Measurements from ENCODE around the gene LCE1C. TPM values are rescaled to one million over a fixed set of nuclear protein-coding genes. Genes with fewer than 3 reads are reported as not detected.

The LCE1C gene
- total RNA-seq, 1 experiment from 2014 or later = not detected

DNA sequence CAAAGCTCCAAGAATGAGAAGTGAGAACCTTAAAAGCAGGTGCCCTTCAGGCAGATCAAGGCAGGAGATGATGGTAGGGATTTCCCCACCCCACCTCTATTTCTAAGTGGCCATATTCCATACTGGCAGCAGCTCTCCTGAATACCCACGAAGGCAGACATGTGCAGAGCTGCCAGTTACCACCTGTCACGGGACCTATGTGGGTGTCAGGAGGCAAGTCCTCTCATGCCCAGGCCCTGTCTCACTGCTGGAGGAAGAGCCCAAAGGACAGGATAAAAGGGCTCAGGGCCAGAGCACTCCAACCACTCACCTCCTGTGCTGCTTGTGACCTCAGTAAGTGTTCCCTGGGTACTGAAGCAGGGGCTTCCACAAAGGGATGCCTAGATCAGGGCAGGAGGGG lies 4.6 kb upstream of the LCE1C start:
- Histone ChIP-seq H3K4me2 (ENCODE audit: low read depth, low read length, poor library complexity, severe bottlenecking) (no peak overlapping the region), H3K4me1 (ENCODE audit: low read length) (no peaks in the 10 kb centered on the region), H4K20me1 (ENCODE audit: insufficient read depth, low read depth, low read length) (no peaks in the 10 kb centered on the region), H3K79me2 (ENCODE audit: low read length) (no peaks in the 10 kb centered on the region), H3K4me3 (ENCODE audit: low read length) (no peak overlapping the region), H2AFZ (ENCODE audit: low read length) (no peak overlapping the region), H3K27me3 (ENCODE audit: low read length) (no peaks in the 10 kb centered on the region), H3K9ac (ENCODE audit: low read length) (no peak overlapping the region), H3K9me3 (ENCODE audit: low read length) (no peaks in the 10 kb centered on the region), H3K36me3 (ENCODE audit: insufficient read depth, low read length) (no peaks in the 10 kb centered on the region), H3K9me2 (replicated peaks; ENCODE audit: insufficient read depth, low read length) (no peaks in the 10 kb centered on the region), H3K27ac (ENCODE audit: low read length) (no peak overlapping the region)
- no peak for DNase-seq

DNA sequence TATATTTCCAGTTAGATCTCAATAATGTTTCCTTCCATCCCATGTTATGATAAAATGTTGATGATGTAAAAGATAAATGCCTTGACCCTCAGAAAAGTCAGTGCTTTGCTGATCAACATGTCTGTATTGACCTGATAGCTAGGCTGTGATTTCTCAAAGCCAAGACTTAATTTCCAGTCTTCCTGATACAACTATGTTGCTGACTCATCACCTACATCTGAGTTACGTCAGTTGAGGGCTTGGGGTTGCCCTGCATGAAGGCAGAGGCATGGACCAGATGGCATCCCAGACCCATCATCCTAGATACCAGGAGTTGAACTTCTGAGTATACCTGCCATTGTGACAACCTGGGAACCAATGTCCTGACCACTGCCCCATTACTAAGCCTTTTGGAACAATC lies 5.1 kb downstream of the LCE1C start:
- H3K27ac ChIP-seq (ENCODE audit: low read length) = no peak overlapping the region
- no peak overlapping the region for H3K9ac ChIP-seq (ENCODE audit: low read length)
- H3K36me3 ChIP-seq (ENCODE audit: insufficient read depth, low read length) = no peaks in the 10 kb centered on the region
- peak; percentile 23 for DNase-seq
- no peaks in the 10 kb centered on the region for H3K79me2 ChIP-seq (ENCODE audit: low read length)
- no peaks in the 10 kb centered on the region for H3K9me3 ChIP-seq (ENCODE audit: low read length)
- H3K4me2 ChIP-seq (ENCODE audit: low read depth, low read length, poor library complexity, severe bottlenecking) = no peak overlapping the region
- H3K4me3 ChIP-seq (ENCODE audit: low read length) = no peak overlapping the region
- H2AFZ ChIP-seq (ENCODE audit: low read length) = no peak overlapping the region
- H3K4me1 ChIP-seq (ENCODE audit: low read length) = no peaks in the 10 kb centered on the region
- no peaks in the 10 kb centered on the region for H4K20me1 ChIP-seq (ENCODE audit: insufficient read depth, low read depth, low read length)
- H3K27me3 ChIP-seq (ENCODE audit: low read length) = no peaks in the 10 kb centered on the region
- 0 out of 2 replicates have a peak, but pooled peaks cover 2% of the 10 kb centered on the region for H3K9me2 ChIP-seq (replicated peaks; ENCODE audit: insufficient read depth, low read length)

DNA sequence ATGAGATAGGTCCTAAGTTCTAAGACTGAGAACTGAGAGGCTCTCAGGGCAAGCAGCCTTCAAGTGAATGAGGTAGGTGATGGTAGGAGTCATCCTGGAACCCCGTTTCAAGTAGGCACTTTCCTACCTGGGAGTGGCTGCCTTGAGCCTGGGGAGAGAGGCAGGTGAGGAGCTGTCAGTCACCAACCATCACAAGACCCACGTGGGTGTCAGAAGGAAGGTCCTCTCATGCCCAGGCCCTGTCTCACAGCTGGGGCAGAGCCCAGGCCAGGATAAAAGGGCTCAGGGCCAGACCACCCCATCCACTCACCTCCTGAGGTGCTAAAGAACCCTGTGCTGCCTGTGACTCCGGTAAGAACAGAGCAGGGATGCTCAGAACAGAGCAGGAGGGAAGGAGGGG lies 10.0 kb downstream of the LCE1C start, which contains the start of gene LCE1D:
TSS of gene LCE1D (plus strand) at position 301 of the 400 bp plus-strand sequence. CDS start 1,074 bp downstream, outside the sequence.
- H3K27me3 ChIP-seq (ENCODE audit: low read length) = no peaks in the 10 kb centered on the region
- H2AFZ ChIP-seq (ENCODE audit: low read length) = no peak within 1 kb of the TSS
- no peaks in the 10 kb centered on the region for H4K20me1 ChIP-seq (ENCODE audit: insufficient read depth, low read depth, low read length)
- no peak within 1 kb of the TSS for H3K9ac ChIP-seq (ENCODE audit: low read length)
- H3K4me1 ChIP-seq (ENCODE audit: low read length) = no peaks in the 10 kb centered on the region
- no peak within 1 kb of the TSS for H3K4me2 ChIP-seq (ENCODE audit: low read depth, low read length, poor library complexity, severe bottlenecking)
- no peak within 1 kb of the TSS for H3K27ac ChIP-seq (ENCODE audit: low read length)
- H3K4me3 ChIP-seq (ENCODE audit: low read length) = no peak within 1 kb of the TSS
- H3K9me3 ChIP-seq (ENCODE audit: low read length) = no peaks in the 10 kb centered on the region
- no peaks in the 10 kb centered on the region for H3K79me2 ChIP-seq (ENCODE audit: low read length)
- DNase-seq = no peak
- H3K9me2 ChIP-seq (replicated peaks; ENCODE audit: insufficient read depth, low read length) = 0 out of 2 replicates have a peak, but pooled peaks cover 2% of the 10 kb centered on the region
- no peaks in the 10 kb centered on the region for H3K36me3 ChIP-seq (ENCODE audit: insufficient read depth, low read length)

DNA sequence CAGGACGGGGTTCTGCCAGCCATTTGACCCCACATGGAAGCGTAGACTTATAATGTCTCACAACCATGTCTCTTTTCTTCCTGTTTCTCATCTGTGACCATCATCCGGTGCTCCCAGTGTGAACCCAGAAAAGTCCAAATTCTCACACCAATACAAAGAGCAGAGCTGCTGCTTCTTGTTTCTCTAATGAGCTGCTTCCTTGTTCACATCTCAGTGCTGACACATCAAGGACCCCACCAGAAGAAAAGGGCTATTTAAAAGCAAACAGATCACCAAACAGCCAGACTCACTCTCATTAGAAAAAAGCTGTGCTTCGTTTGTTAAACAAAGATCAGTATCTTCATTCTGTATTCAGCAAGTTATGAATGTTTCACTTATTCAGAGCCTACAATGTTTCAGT lies 10.8 kb downstream of the LCE1C start:
- Histone ChIP-seq H3K9me2 (replicated peaks; ENCODE audit: insufficient read depth, low read length) (0 out of 2 replicates have a peak, but pooled peaks cover 2% of the 10 kb centered on the region), H3K27ac (ENCODE audit: low read length) (no peak overlapping the region), H3K4me1 (ENCODE audit: low read length) (no peaks in the 10 kb centered on the region), H3K79me2 (ENCODE audit: low read length) (no peaks in the 10 kb centered on the region), H3K9me3 (ENCODE audit: low read length) (no peaks in the 10 kb centered on the region), H3K4me3 (ENCODE audit: low read length) (no peak overlapping the region), H3K4me2 (ENCODE audit: low read depth, low read length, poor library complexity, severe bottlenecking) (no peak overlapping the region), H2AFZ (ENCODE audit: low read length) (no peak overlapping the region), H3K36me3 (ENCODE audit: insufficient read depth, low read length) (no peaks in the 10 kb centered on the region), H4K20me1 (ENCODE audit: insufficient read depth, low read depth, low read length) (no peaks in the 10 kb centered on the region), H3K9ac (ENCODE audit: low read length) (no peak overlapping the region), H3K27me3 (ENCODE audit: low read length) (no peaks in the 10 kb centered on the region)
- DNase-seq = no peak

DNA sequence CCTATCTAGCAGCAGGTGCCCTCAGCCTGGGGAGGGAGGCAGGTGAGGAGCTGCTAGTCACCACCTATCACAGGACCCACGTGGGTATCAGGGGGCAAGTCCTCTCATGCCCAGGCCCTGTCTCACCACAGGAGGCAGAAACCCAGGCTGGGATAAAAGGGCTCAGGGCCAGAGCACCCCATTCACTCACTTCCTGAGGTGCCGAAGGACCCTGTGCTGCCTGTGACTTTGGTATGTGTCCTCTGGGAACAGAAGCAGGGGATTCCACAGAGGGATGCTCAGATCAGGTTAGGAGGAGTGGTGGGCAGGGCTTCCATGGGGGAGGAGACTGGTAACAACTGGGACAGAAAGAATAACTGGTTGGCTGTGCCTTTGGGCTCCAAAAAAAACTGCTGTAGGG lies 20.4 kb downstream of the LCE1C start, which contains the start of gene LCE1E:
TSS of gene LCE1E (plus strand) at position 181 of the 400 bp plus-strand sequence. CDS start 1,043 bp downstream, outside the sequence.
- no peak within 1 kb of the TSS for H3K9ac ChIP-seq (ENCODE audit: low read length)
- no peaks in the 10 kb centered on the region for H3K27me3 ChIP-seq (ENCODE audit: low read length)
- no peaks in the 10 kb centered on the region for H3K36me3 ChIP-seq (ENCODE audit: insufficient read depth, low read length)
- H3K4me2 ChIP-seq (ENCODE audit: low read depth, low read length, poor library complexity, severe bottlenecking) = no peak within 1 kb of the TSS
- no peak within 1 kb of the TSS for H3K4me3 ChIP-seq (ENCODE audit: low read length)
- no peak within 1 kb of the TSS for H3K27ac ChIP-seq (ENCODE audit: low read length)
- DNase-seq = no peak
- H4K20me1 ChIP-seq (ENCODE audit: insufficient read depth, low read depth, low read length) = no peaks in the 10 kb centered on the region
- no peak within 1 kb of the TSS for H2AFZ ChIP-seq (ENCODE audit: low read length)
- H3K9me2 ChIP-seq (replicated peaks; ENCODE audit: insufficient read depth, low read length) = no peaks in the 10 kb centered on the region
- no peaks in the 10 kb centered on the region for H3K9me3 ChIP-seq (ENCODE audit: low read length)
- no peaks in the 10 kb centered on the region for H3K4me1 ChIP-seq (ENCODE audit: low read length)
- H3K79me2 ChIP-seq (ENCODE audit: low read length) = no peaks in the 10 kb centered on the region

DNA sequence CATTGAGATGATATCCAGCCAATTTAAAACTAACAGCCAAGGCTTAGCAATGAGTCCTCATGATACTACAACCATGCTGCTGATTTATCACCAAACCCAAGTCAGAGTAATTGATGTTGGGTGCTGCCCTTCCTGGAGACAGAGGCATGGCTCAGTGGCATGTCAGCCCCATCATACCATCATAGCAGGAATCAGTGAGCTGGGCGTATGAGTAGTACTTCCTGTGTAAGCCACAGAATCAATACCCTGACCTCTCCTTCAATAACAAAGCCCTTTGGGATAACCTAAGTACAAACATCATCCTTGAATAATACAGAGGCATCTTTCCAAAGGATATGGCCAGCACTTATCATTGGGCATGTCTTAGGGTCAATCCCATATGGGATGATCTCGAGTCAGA lies 23.4 kb downstream of the LCE1C start:
- Histone ChIP-seq H3K36me3 (ENCODE audit: insufficient read depth, low read length) (no peaks in the 10 kb centered on the region), H4K20me1 (ENCODE audit: insufficient read depth, low read depth, low read length) (no peaks in the 10 kb centered on the region), H3K4me2 (ENCODE audit: low read depth, low read length, poor library complexity, severe bottlenecking) (no peak overlapping the region)

DNA sequence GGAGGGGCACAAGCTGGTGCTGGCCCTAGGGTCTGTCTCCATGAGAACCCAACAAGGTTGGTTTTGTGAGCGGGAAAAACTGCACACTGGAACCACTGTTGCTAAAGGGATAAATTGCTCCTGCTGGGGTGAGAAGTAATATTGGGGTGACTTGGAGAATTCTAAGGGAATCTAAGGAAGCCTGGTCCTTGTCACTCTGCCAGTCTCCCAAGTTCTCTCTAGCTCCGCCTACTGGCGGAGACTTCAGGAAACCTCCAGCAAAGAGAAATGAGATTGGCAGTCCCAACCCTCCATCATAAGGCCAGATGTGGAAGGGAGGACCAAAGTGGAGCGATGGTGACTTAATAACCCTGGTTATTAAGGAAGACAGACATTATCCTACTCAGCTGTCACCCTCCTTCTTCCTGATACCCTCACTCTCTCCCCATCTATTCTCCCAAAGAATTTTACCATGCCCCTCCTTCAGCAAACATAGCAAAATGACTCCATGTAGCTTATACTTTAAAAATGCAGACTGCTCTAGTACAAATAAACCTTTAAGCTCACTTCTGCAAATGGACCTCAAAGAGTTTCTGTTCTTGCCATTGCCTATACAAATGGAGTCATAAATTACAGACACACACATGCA lies 28.8 kb downstream of the LCE1C start:
- Histone ChIP-seq H3K27me3 (ENCODE audit: low read length) (no peaks in the 10 kb centered on the region), H3K27ac (ENCODE audit: low read length) (no peak overlapping the region), H2AFZ (ENCODE audit: low read length) (no peak overlapping the region), H3K36me3 (ENCODE audit: insufficient read depth, low read length) (no peaks in the 10 kb centered on the region), H3K9me2 (replicated peaks; ENCODE audit: insufficient read depth, low read length) (no peaks in the 10 kb centered on the region), H3K4me2 (ENCODE audit: low read depth, low read length, poor library complexity, severe bottlenecking) (no peak overlapping the region), H4K20me1 (ENCODE audit: insufficient read depth, low read depth, low read length) (no peaks in the 10 kb centered on the region), H3K4me3 (ENCODE audit: low read length) (no peak overlapping the region), H3K9me3 (ENCODE audit: low read length) (no peaks in the 10 kb centered on the region), H3K9ac (ENCODE audit: low read length) (no peak overlapping the region), H3K4me1 (ENCODE audit: low read length) (no peaks in the 10 kb centered on the region), H3K79me2 (ENCODE audit: low read length) (no peaks in the 10 kb centered on the region)
- peak; percentile 50 for DNase-seq

More for the DNA sequence above, 23.4 kb downstream of the LCE1C start:
- H3K4me1 ChIP-seq (ENCODE audit: low read length) = no peaks in the 10 kb centered on the region
- H2AFZ ChIP-seq (ENCODE audit: low read length) = no peak overlapping the region
- no peaks in the 10 kb centered on the region for H3K79me2 ChIP-seq (ENCODE audit: low read length)
- no peak overlapping the region for H3K9ac ChIP-seq (ENCODE audit: low read length)
- no peaks in the 10 kb centered on the region for H3K9me3 ChIP-seq (ENCODE audit: low read length)
- H3K9me2 ChIP-seq (replicated peaks; ENCODE audit: insufficient read depth, low read length) = no peaks in the 10 kb centered on the region
- H3K4me3 ChIP-seq (ENCODE audit: low read length) = no peak overlapping the region
- H3K27me3 ChIP-seq (ENCODE audit: low read length) = no peaks in the 10 kb centered on the region
- no peak overlapping the region for H3K27ac ChIP-seq (ENCODE audit: low read length)
- DNase-seq = no peak

DNA sequence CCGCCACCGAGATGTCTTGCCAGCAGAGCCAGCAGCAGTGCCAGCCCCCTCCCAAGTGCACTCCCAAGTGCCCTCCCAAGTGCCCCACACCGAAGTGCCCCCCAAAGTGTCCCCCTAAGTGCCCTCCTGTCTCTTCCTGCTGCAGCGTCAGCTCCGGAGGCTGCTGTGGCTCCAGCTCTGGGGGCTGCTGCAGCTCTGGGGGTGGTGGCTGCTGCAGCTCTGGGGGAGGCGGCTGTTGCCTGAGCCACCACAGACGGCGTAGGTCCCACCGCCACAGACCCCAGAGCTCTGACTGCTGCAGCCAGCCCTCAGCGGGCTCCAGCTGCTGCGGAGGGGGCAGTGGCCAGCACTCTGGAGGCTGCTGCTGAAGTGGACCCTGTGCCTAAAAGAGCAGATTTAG lies 30.1 kb downstream of the LCE1C start:
- Histone ChIP-seq H3K27me3 (ENCODE audit: low read length) (no peaks in the 10 kb centered on the region), H4K20me1 (ENCODE audit: insufficient read depth, low read depth, low read length) (no peaks in the 10 kb centered on the region), H3K9me3 (ENCODE audit: low read length) (no peaks in the 10 kb centered on the region), H3K36me3 (ENCODE audit: insufficient read depth, low read length) (no peaks in the 10 kb centered on the region), H3K27ac (ENCODE audit: low read length) (no peak overlapping the region), H2AFZ (ENCODE audit: low read length) (no peak overlapping the region), H3K4me2 (ENCODE audit: low read depth, low read length, poor library complexity, severe bottlenecking) (no peak overlapping the region), H3K4me3 (ENCODE audit: low read length) (no peak overlapping the region), H3K9ac (ENCODE audit: low read length) (no peak overlapping the region), H3K4me1 (ENCODE audit: low read length) (no peaks in the 10 kb centered on the region), H3K79me2 (ENCODE audit: low read length) (no peaks in the 10 kb centered on the region), H3K9me2 (replicated peaks; ENCODE audit: insufficient read depth, low read length) (no peaks in the 10 kb centered on the region)
- DNase-seq = no peak
